ENCODE results near the gene LAMB4. TPM values are rescaled to one million over a fixed set of nuclear protein-coding genes. Genes with fewer than 3 reads are reported as not detected.

LAMB4 gene, protein sequence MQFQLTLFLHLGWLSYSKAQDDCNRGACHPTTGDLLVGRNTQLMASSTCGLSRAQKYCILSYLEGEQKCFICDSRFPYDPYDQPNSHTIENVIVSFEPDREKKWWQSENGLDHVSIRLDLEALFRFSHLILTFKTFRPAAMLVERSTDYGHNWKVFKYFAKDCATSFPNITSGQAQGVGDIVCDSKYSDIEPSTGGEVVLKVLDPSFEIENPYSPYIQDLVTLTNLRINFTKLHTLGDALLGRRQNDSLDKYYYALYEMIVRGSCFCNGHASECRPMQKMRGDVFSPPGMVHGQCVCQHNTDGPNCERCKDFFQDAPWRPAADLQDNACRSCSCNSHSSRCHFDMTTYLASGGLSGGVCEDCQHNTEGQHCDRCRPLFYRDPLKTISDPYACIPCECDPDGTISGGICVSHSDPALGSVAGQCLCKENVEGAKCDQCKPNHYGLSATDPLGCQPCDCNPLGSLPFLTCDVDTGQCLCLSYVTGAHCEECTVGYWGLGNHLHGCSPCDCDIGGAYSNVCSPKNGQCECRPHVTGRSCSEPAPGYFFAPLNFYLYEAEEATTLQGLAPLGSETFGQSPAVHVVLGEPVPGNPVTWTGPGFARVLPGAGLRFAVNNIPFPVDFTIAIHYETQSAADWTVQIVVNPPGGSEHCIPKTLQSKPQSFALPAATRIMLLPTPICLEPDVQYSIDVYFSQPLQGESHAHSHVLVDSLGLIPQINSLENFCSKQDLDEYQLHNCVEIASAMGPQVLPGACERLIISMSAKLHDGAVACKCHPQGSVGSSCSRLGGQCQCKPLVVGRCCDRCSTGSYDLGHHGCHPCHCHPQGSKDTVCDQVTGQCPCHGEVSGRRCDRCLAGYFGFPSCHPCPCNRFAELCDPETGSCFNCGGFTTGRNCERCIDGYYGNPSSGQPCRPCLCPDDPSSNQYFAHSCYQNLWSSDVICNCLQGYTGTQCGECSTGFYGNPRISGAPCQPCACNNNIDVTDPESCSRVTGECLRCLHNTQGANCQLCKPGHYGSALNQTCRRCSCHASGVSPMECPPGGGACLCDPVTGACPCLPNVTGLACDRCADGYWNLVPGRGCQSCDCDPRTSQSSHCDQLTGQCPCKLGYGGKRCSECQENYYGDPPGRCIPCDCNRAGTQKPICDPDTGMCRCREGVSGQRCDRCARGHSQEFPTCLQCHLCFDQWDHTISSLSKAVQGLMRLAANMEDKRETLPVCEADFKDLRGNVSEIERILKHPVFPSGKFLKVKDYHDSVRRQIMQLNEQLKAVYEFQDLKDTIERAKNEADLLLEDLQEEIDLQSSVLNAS (N-terminal part only)
- not detected for total RNA-seq
- long read RNA-seq, result 0 reads

DNA sequence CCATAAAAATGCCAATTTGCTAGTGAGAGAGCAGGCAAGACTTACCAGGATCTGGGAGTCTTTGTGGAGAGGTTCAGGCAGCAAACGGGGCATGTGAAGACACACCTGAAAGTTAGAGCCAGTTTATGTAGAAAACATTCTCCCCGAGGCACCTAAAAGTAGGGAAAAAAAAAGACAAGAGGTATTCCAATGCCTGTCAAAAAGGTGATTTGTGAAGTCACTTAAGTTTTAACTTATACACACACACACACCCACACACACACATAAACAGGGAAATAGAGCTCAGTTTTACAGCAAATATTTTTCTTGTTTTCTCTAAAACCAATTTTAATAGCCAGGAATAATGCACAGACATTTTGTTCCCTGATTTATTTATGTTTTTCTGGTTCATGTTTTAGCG is at the start of gene LAMB4:
Gene LAMB4 (minus strand): TSS at position 101 of the 400 bp plus-strand sequence. CDS start 7,197 bp downstream, outside the sequence.
- no peak for ATAC-seq
- no peak for DNase-seq
- TF ChIP-seq, protein P1, sequence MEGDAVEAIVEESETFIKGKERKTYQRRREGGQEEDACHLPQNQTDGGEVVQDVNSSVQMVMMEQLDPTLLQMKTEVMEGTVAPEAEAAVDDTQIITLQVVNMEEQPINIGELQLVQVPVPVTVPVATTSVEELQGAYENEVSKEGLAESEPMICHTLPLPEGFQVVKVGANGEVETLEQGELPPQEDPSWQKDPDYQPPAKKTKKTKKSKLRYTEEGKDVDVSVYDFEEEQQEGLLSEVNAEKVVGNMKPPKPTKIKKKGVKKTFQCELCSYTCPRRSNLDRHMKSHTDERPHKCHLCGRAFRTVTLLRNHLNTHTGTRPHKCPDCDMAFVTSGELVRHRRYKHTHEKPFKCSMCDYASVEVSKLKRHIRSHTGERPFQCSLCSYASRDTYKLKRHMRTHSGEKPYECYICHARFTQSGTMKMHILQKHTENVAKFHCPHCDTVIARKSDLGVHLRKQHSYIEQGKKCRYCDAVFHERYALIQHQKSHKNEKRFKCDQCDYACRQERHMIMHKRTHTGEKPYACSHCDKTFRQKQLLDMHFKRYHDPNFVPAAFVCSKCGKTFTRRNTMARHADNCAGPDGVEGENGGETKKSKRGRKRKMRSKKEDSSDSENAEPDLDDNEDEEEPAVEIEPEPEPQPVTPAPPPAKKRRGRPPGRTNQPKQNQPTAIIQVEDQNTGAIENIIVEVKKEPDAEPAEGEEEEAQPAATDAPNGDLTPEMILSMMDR (IDR thresholded peaks at IDR 0.05), result no peak
- intact Hi-C loops (cut with DNase I), result no loop called here
- no peaks in the 10 kb centered on the region for H3K27me3 ChIP-seq (ENCODE audit: low read depth)
- H3K27ac ChIP-seq, result no peak within 1 kb of the TSS
- H3K36me3 ChIP-seq, result no peaks in the 10 kb centered on the region
- no peaks in the 10 kb centered on the region for H3K9me3 ChIP-seq
- no peak within 1 kb of the TSS for H3K4me3 ChIP-seq
- H3K4me1 ChIP-seq, result no peaks in the 10 kb centered on the region

- ATAC-seq (no peak), DNase-seq (no peak)
- H3K27ac ChIP-seq, result no peak overlapping the region
These were observed 48.2 kb upstream of the LAMB4 start for GRCh38 chr7:108178398-108178797.

GRCh38 chr7:108171164-108171563 is 41.0 kb upstream of the LAMB4 start:
- TF ChIP-seq, protein P1 (IDR thresholded peaks at IDR 0.05), result no peak
- no peaks in the 10 kb centered on the region for H3K4me1 ChIP-seq
- no peak overlapping the region for H3K27ac ChIP-seq
- H3K4me3 ChIP-seq, result no peak overlapping the region
- no peak for DNase-seq
- H3K27me3 ChIP-seq (ENCODE audit: low read depth), result no peaks in the 10 kb centered on the region
- no peaks in the 10 kb centered on the region for H3K36me3 ChIP-seq
- no peaks in the 10 kb centered on the region for H3K9me3 ChIP-seq
- intact Hi-C loops (cut with DNase I), result no loop called here
- no peak for ATAC-seq

More at GRCh38 chr7:108178398-108178797, 48.2 kb upstream of the LAMB4 start:
- H3K9me3 ChIP-seq, result no peaks in the 10 kb centered on the region
- H3K36me3 ChIP-seq, result no peaks in the 10 kb centered on the region
- no peaks in the 10 kb centered on the region for H3K4me1 ChIP-seq
- H3K4me3 ChIP-seq, result no peak overlapping the region
- TF ChIP-seq, protein P1 (IDR thresholded peaks at IDR 0.05), result no peak
- no peaks in the 10 kb centered on the region for H3K27me3 ChIP-seq (ENCODE audit: low read depth)
- intact Hi-C loops (cut with DNase I), result no loop called here

- TF ChIP-seq, protein P1 (IDR thresholded peaks at IDR 0.05), result no peak
- intact Hi-C loops (cut with DNase I), result no loop called here
These were observed 40.1 kb upstream of the LAMB4 start for GRCh38 chr7:108170251-108170650.

GRCh38 chr7:108167460-108167859 is 37.3 kb upstream of the LAMB4 start:
- intact Hi-C loops (cut with DNase I), result no loop called here
- ATAC-seq, result no peak
- Histone ChIP-seq H3K9me3 (no peaks in the 10 kb centered on the region), H3K27me3 (ENCODE audit: low read depth) (no peaks in the 10 kb centered on the region), H3K27ac (no peak overlapping the region), H3K4me3 (peak overlapping the region; percentile 14), H3K36me3 (no peaks in the 10 kb centered on the region), H3K4me1 (no peaks in the 10 kb centered on the region)
- TF ChIP-seq, protein P1 (IDR thresholded peaks at IDR 0.05), result no peak
- DNase-seq, result no peak

More at GRCh38 chr7:108170251-108170650, 40.1 kb upstream of the LAMB4 start:
- Histone ChIP-seq H3K9me3 (no peaks in the 10 kb centered on the region), H3K27me3 (ENCODE audit: low read depth) (no peaks in the 10 kb centered on the region), H3K4me3 (no peak overlapping the region), H3K36me3 (no peaks in the 10 kb centered on the region), H3K27ac (no peak overlapping the region), H3K4me1 (no peaks in the 10 kb centered on the region)
- ATAC-seq (no peak), DNase-seq (no peak)
